C4-2B (cell line): ENCODE data around the gene PRTG.

Experiments
- CTCF ChIP-seq: fragments of 450-650 bp; conservative IDR thresholded peaks from 2 replicates; pipeline ENCODE4 v1.5.1; 2017; ENCODE audit warnings: mild to moderate bottlenecking
- ZFX ChIP-seq: fragments of 450-650 bp; IDR thresholded peaks from 2 replicates; pipeline ENCODE4 v1.6.1; 2017

- TF ChIP-seq CTCF: no peak
- no peak for TF ChIP-seq ZFX
These were observed 41.3 kb upstream of the PRTG start for GRCh38 chr15:55784286-55784685.
